HCT116 (cell line): Measurements from ENCODE around the gene GABRR2. TPM values are rescaled to one million over a fixed set of nuclear protein-coding genes. Genes with fewer than 3 reads are reported as not detected.

Experiments
- ATAC-seq: fragments of 200-7000 bp; cut with Tn5 transposase; 2 replicates; pipeline ENCODE4 v1.9.1; 2020; ENCODE audit warnings: mild to moderate bottlenecking, moderate library complexity
- BruUV-seq: library from RNA; stranded (reverse); fragments of 400-500 nt; replicated peaks from 2 replicates; lab custom pipeline; 2021; lab: Mats Ljungman, UMichigan
- CTCF ChIA-PET: fragments of 300-600 bp; sonication (Branson Sonifier 250); formaldehyde crosslinking; loops from one replicate; lab custom pipeline; 2021; ENCODE audit warnings: antibody characterized with exemption; lab: Charles Lee
- POLR2A ChIA-PET: fragments of 300-600, 350-600 bp; sonication (Branson Sonifier 250); formaldehyde crosslinking; loops from one replicate; lab custom pipeline; 2021; ENCODE audit warnings: antibody characterized with exemption; lab: Charles Lee
- RAD21 ChIA-PET, 2 experiments: fragments of 300-600 bp; sonication (Branson Sonifier 250); formaldehyde crosslinking; loops; one replicate each; lab custom pipeline; 2023; ENCODE audit warnings: low total read pairs in 2 of 2; ENCODE audit not compliant: uncharacterized antibody in 2 of 2, unreplicated experiment in 2 of 2, low non-redundant PET in 1 of 2; lab: Charles Lee
- DNase-seq: peaks from one replicate; pipeline ENCODE4 v3.0.0-alpha.2; 2010; ENCODE audit warnings: low read depth, low spot score
- H2AFZ ChIP-seq: fragments of 200-600 bp; shearing (Covaris generic), sonication (generic); 2 replicates; pipeline ENCODE4 v1.6.1; 2017; ENCODE audit warnings: low read depth, mixed run types, mixed read lengths, antibody characterized with exemption, low read length; ENCODE audit not compliant: poor library complexity, severe bottlenecking
- H3K27ac ChIP-seq: 2 replicates; pipeline ENCODE4 v1.5.1; 2012; ENCODE audit warnings: low read depth, low read length
- H3K27me3 ChIP-seq: fragments of 200-600 bp; sonication (generic); 2 replicates; pipeline ENCODE4 v1.6.1; 2016; ENCODE audit warnings: mixed run types, low read length, mixed read lengths; ENCODE audit not compliant: insufficient read depth
- H3K36me3 ChIP-seq, 2 experiments: fragments of 200-500 bp in 1 of 2; fragments of 200-600 bp in 1 of 2; sonication (Bioruptor generic) in 1 of 2; sonication (generic) in 1 of 2; 2 replicates each; pipeline versions ENCODE4 v1.5.1 to v1.6.1; 2014 to 2016; ENCODE audit warnings: low read length in 2 of 2, inconsistent platforms in 1 of 2, mixed read lengths in 1 of 2, mixed run types in 1 of 2; ENCODE audit not compliant: insufficient read depth in 2 of 2, control insufficient read depth in 1 of 2
- H3K4me1 ChIP-seq, 2 experiments: fragments of 200-600 bp in 1 of 2; sonication (generic) in 1 of 2; 2 replicates each; pipeline versions ENCODE4 v1.5.1 to v1.6.1; 2012 to 2017; ENCODE audit warnings: low read length in 2 of 2, inconsistent platforms in 1 of 2, mild to moderate bottlenecking in 1 of 2, mixed read lengths in 1 of 2, mixed run types in 1 of 2, moderate library complexity in 1 of 2; ENCODE audit not compliant: insufficient read depth in 2 of 2, control insufficient read depth in 1 of 2
- H3K4me2 ChIP-seq: fragments of 200-600 bp; sonication (generic); 2 replicates; pipeline ENCODE4 v1.6.1; 2017; ENCODE audit warnings: mixed run types, low read length, mixed read lengths
- H3K4me3 ChIP-seq, 2 experiments: fragments of 200-600 bp in 1 of 2; sonication (generic) in 1 of 2; replicated peaks in 1 of 2; 2 replicates each; pipeline ENCODE4 v1.5.1; 2011 to 2016; ENCODE audit warnings: low read length in 2 of 2, control low read depth in 1 of 2, low read depth in 1 of 2, mild to moderate bottlenecking in 1 of 2, mixed read lengths in 1 of 2, mixed run types in 1 of 2
- H3K79me2 ChIP-seq: fragments of 200-600 bp; sonication (generic); 2 replicates; pipeline ENCODE4 v1.6.1; 2017; ENCODE audit warnings: mild to moderate bottlenecking, mixed run types, low read length, moderate library complexity, mixed read lengths; ENCODE audit not compliant: insufficient read depth
- H3K9ac ChIP-seq: fragments of 200-600 bp; sonication (generic); 2 replicates; pipeline ENCODE4 v1.6.1; 2016; ENCODE audit warnings: low read length, mixed read lengths
- H3K9me2 ChIP-seq: fragments of 200-600 bp; sonication (generic), shearing (Covaris generic); 2 replicates; pipeline ENCODE4 v1.6.1; 2017; ENCODE audit warnings: mixed run types, mild to moderate bottlenecking, moderate library complexity; ENCODE audit not compliant: insufficient read depth
- H3K9me3 ChIP-seq, 2 experiments: fragments of 200-500 bp in 1 of 2; fragments of 200-600 bp in 1 of 2; sonication (Bioruptor generic) in 1 of 2; sonication (generic) in 1 of 2; 2 replicates each; pipeline ENCODE4 v1.6.1; 2014 to 2017; ENCODE audit warnings: low read length in 2 of 2, mixed read lengths in 2 of 2, inconsistent platforms in 1 of 2, low read depth in 1 of 2, mild to moderate bottlenecking in 1 of 2, mixed run types in 1 of 2, moderate library complexity in 1 of 2; ENCODE audit not compliant: control insufficient read depth in 1 of 2, insufficient read depth in 1 of 2
- H4K20me1 ChIP-seq: fragments of 200-600 bp; sonication (generic), shearing (Covaris generic); 2 replicates; pipeline ENCODE4 v1.6.1; 2017; ENCODE audit warnings: mixed run types, mild to moderate bottlenecking, moderate library complexity; ENCODE audit not compliant: insufficient read depth
- ATF3 ChIP-seq: IDR thresholded peaks from 2 replicates; pipeline ENCODE4 v1.6.1; 2012
- CEBPB ChIP-seq: IDR thresholded peaks from 2 replicates; pipeline ENCODE4 v1.6.1; 2012; ENCODE audit warnings: low read depth
- EGR1 ChIP-seq: IDR thresholded peaks from 2 replicates; pipeline ENCODE4 v1.6.1; 2012; ENCODE audit warnings: low read depth
- ELF1 ChIP-seq: IDR thresholded peaks from 2 replicates; pipeline ENCODE4 v1.6.1; 2012; ENCODE audit warnings: low read depth, borderline replicate concordance
- EZH2 ChIP-seq: fragments of 200-600 bp; sonication (generic); IDR thresholded peaks from 2 replicates; pipeline ENCODE4 v1.6.1; 2017; ENCODE audit warnings: antibody characterized with exemption, mixed run types
- EZH2phosphoT487 ChIP-seq: fragments of 200-600 bp; IDR thresholded peaks from 2 replicates; pipeline ENCODE4 v1.6.1; 2018; ENCODE audit warnings: antibody characterized with exemption, borderline replicate concordance
- FOSL1 ChIP-seq: IDR thresholded peaks from 2 replicates; pipeline ENCODE4 v1.6.1; 2012; ENCODE audit warnings: low read depth
- JUND ChIP-seq: IDR thresholded peaks from 2 replicates; pipeline ENCODE4 v1.6.1; 2012
- MAX ChIP-seq: IDR thresholded peaks from 2 replicates; pipeline ENCODE4 v1.6.1; 2012
- POLR2A ChIP-seq: IDR thresholded peaks from 2 replicates; pipeline ENCODE4 v1.7.0; 2011; ENCODE audit warnings: borderline replicate concordance; ENCODE audit not compliant: insufficient read depth, insufficient read length; ENCODE audit errors: extremely low read depth
- POLR2AphosphoS5 ChIP-seq: IDR thresholded peaks from 2 replicates; pipeline ENCODE4 v1.6.1; 2011; ENCODE audit warnings: mild to moderate bottlenecking, low read depth, low read length, moderate library complexity
- RAD21 ChIP-seq: IDR thresholded peaks from 2 replicates; pipeline ENCODE4 v1.6.1; 2012; ENCODE audit warnings: low read depth, mild to moderate bottlenecking
- SIN3A ChIP-seq: IDR thresholded peaks from 2 replicates; pipeline ENCODE4 v1.6.1; 2012; ENCODE audit warnings: low read depth
- SP1 ChIP-seq: IDR thresholded peaks from 2 replicates; pipeline ENCODE4 v1.6.1; 2012; ENCODE audit warnings: low read depth
- TCF7L2 ChIP-seq: IDR thresholded peaks from 2 replicates; pipeline ENCODE4 v1.7.0; 2011; ENCODE audit warnings: borderline replicate concordance, inconsistent platforms; ENCODE audit not compliant: insufficient read depth, insufficient read length; ENCODE audit errors: extremely low read depth
- ZFX ChIP-seq: fragments of 450-650 bp; IDR thresholded peaks from 2 replicates; pipeline ENCODE4 v1.6.1; 2017
- intact Hi-C: fragments of 100-400 bp; cut with micrococcal nuclease; formaldehyde crosslinking; loops from 2 replicates; pipeline ENCODE4 v1.10.0; 2022
- total RNA-seq: library from RNA; stranded (reverse); gene quantifications from one replicate; pipeline ENCODE4 v1.2.1, GENCODE V29; 2021; ENCODE audit not compliant: unreplicated experiment

The GABRR2 gene
- total RNA-seq, 1 experiment from 2014 or later: 0.57 TPM

GRCh38 chr6:89260832-89261231 is 54.3 kb downstream of the GABRR2 start:
- H3K4me2 ChIP-seq: no peak overlapping the region
- H3K27ac ChIP-seq: no peak overlapping the region
- CTCF ChIA-PET: no interaction called here
- RAD21 ChIA-PET: no interaction called here
- H3K36me3 ChIP-seq: no peaks in the 10 kb centered on the region
- H3K9me3 ChIP-seq: no peaks in the 10 kb centered on the region
- no peak for ATAC-seq
- H3K9ac ChIP-seq: no peak overlapping the region
- no peaks in the 10 kb centered on the region for H3K79me2 ChIP-seq
- no peak overlapping the region for H3K4me3 ChIP-seq
- H2AFZ ChIP-seq: no peak overlapping the region
- POLR2A ChIA-PET: no interaction called here
- BruUV-seq: no TSS peak
- no peaks in the 10 kb centered on the region for H3K27me3 ChIP-seq
- H4K20me1 ChIP-seq: no peaks in the 10 kb centered on the region
- TF ChIP-seq ZFX: no peak
- TF ChIP-seq RAD21: peak; percentile 12; the same call in 1 of the 2 replicates
- no peak for DNase-seq
- H3K4me1 ChIP-seq: no peaks in the 10 kb centered on the region
- H3K9me2 ChIP-seq: no peaks in the 10 kb centered on the region
- intact Hi-C loops: no loop called here

GRCh38 chr6:89260310-89260709 is 54.8 kb downstream of the GABRR2 start:
- Histone ChIP-seq H3K4me2 (no peak overlapping the region), H3K9me2 (no peaks in the 10 kb centered on the region), H2AFZ (no peak overlapping the region), H3K4me3 (no peak overlapping the region), H3K9me3 (no peaks in the 10 kb centered on the region), H3K9ac (no peak overlapping the region)
- no peak for ATAC-seq
- ChIA-PET POLR2A (no interaction called here), RAD21 (no interaction called here), CTCF (no interaction called here)
- intact Hi-C loops: no loop called here
- TF ChIP-seq ELF1 (no peak), ATF3 (no peak), POLR2A (no peak), ZFX (no peak), JUND (no peak), SP1 (no peak), CEBPB (no peak), EZH2phosphoT487 (no peak), FOSL1 (no peak), MAX (no peak), POLR2AphosphoS5 (no peak), TCF7L2 (no peak), EZH2 (no peak), EGR1 (no peak), SIN3A (no peak)
- TF ChIP-seq, all 23 proteins: peak for 0
- Histone ChIP-seq H4K20me1 (no peaks in the 10 kb centered on the region), H3K4me1 (no peaks in the 10 kb centered on the region), H3K27ac (no peak overlapping the region), H3K36me3 (no peaks in the 10 kb centered on the region), H3K79me2 (no peaks in the 10 kb centered on the region), H3K27me3 (no peaks in the 10 kb centered on the region)
- no TSS peak for BruUV-seq
- no peak for DNase-seq
